ENCODE results near the gene IGSF8.
A peak's percentile ranks its signal among the peaks of the same experiment; 100 is the strongest.

IGSF8 gene

DNA sequence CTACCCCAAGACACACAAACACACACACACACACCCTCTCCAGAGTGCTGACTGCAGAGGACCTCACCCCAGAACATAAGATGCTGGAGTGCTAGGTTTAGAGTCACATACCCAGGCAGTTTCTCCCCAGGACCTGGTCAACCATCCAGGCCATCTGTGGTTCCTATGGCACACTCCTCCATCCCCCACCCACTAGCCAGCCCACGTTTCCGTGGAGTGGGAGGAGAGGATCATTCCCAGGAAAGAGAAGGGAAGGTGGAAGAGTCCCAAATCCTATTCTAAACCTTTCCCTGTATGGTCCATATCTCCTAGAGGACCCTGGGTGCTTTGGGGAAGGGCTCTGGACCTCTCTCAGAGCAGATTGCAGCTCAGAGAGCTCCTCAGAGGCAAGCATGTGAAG lies 15.9 kb downstream of the IGSF8 start:
- no peak for TF ChIP-seq POLR2AphosphoS5 (IDR thresholded peaks at IDR 0.05; ENCODE audit: low read depth, low read length)
- no peak for TF ChIP-seq TAF1 (IDR thresholded peaks at IDR 0.05; ENCODE audit: borderline replicate concordance, low read depth, low read length)
- TF ChIP-seq POLR2A (IDR thresholded peaks at IDR 0.05; ENCODE audit: low read depth, low read length), result no peak
- DNase-seq (ENCODE audit: insufficient read length), result no peak
- FAIRE-seq, result no peak

DNA sequence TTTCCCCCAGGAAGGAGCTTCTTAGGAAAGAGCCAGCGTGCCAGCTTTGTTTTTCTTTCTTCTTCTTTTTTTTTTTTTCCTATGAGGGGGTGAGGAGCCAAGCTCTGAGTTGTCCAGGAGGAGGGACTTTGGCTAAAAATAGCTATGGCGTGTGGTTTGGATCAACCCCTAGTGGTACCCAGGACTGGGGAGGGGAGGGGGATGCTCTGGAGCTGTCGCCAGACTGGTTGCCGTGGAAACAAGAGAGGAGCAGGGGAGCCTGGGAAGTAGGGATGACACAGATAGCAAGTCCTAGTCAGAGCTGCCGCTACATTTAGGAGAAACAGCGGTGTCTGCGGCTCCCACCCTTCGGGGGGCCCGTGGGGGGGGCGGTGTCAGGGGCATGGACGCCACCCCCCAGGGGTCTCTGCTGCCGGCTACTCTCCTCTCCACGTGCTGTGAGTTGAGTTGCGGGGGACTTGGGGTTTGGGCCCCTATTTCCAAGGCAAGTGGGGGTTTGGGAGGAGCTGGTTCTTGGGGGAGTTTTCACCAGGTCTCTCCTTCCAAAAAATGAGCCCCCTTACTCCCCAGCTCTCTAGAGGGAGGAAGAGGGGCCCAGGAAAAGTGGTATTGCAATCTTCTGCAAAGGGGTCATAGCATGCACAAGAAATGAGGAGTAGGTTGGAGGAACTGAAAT lies 17.0 kb downstream of the IGSF8 start, which contains the start of gene KCNJ9:
Gene KCNJ9, plus strand, starts transcription at position 278 of the 676 bp plus-strand sequence. CDS start 2,493 bp downstream, outside the sequence.
- TF ChIP-seq POLR2A (IDR thresholded peaks at IDR 0.05; ENCODE audit: low read depth, low read length), result no peak
- no peak for TF ChIP-seq TAF1 (IDR thresholded peaks at IDR 0.05; ENCODE audit: borderline replicate concordance, low read depth, low read length)
- no peak for TF ChIP-seq POLR2AphosphoS5 (IDR thresholded peaks at IDR 0.05; ENCODE audit: low read depth, low read length)
- no peak for DNase-seq (ENCODE audit: insufficient read length)
- no peak for FAIRE-seq

- TF ChIP-seq POLR2A (IDR thresholded peaks at IDR 0.05; ENCODE audit: low read depth, low read length) (no peak), TAF1 (IDR thresholded peaks at IDR 0.05; ENCODE audit: borderline replicate concordance, low read depth, low read length) (no peak), POLR2AphosphoS5 (IDR thresholded peaks at IDR 0.05; ENCODE audit: low read depth, low read length) (no peak)
- no peak for FAIRE-seq
- DNase-seq (ENCODE audit: insufficient read length), result no peak
Measured at GRCh38 chr1:160080381-160081100, 17.9 kb downstream of the IGSF8 start.

DNA sequence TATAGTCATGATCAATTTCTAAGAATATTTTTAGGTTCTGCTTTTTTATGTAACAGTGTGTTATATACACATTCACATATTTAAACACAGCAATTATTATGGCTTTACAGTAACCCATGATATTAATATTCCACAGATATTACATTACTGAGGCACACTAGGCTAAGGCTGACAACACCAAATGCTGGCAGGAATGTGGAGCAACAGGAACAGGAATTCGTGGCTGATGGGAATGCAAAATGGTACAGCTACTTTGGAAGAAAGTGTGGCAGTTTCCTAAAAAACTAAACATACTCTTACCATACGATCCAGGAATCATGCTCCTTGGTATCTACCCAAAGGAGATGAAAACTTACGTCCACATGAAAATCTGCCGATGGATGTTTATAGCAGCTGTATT lies 19.0 kb downstream of the IGSF8 start:
- DNase-seq (ENCODE audit: insufficient read length) (no peak), FAIRE-seq (no peak)
- TF ChIP-seq POLR2A (IDR thresholded peaks at IDR 0.05; ENCODE audit: low read depth, low read length) (no peak), TAF1 (IDR thresholded peaks at IDR 0.05; ENCODE audit: borderline replicate concordance, low read depth, low read length) (no peak), POLR2AphosphoS5 (IDR thresholded peaks at IDR 0.05; ENCODE audit: low read depth, low read length) (no peak)

DNA sequence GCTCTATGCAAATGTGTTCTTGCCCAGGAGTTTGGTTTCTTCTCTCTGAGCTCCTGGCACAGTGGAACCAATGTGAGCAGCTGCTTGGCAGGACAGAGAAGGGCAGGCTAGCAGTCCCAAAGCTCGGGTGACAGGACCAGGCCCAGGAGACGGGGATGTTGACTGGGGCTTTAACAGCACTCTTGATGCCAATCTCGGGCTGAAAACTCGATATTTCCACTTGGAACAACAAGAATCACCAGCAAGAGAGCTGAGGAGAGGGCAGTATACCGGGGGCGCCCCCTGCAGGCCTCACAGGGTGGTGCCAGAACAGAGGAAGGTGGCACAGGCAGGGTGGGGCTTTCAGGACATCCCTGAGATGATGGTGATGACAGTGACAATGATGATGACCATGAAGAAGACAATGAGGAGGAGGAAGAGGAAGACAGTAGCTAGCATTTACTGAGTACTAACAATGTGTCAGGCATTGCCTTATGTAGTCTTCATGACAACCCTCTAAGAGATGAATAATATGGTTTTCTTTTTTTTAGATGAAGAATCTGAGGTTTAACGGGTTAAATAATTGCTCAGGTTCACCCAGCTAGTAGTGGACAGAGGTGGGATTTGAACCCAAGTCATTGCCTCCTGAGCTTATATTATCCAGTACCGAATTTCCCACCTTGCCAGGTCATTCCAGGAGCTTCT lies 19.8 kb downstream of the IGSF8 start:
- DNase-seq (ENCODE audit: insufficient read length) (peak; percentile 56), FAIRE-seq (no peak)
- TF ChIP-seq POLR2A (IDR thresholded peaks at IDR 0.05; ENCODE audit: low read depth, low read length) (no peak), TAF1 (IDR thresholded peaks at IDR 0.05; ENCODE audit: borderline replicate concordance, low read depth, low read length) (no peak), POLR2AphosphoS5 (IDR thresholded peaks at IDR 0.05; ENCODE audit: low read depth, low read length) (no peak)

GRCh38 chr1:160077486-160077885 lies 20.9 kb downstream of the IGSF8 start:
- FAIRE-seq (no peak), DNase-seq (ENCODE audit: insufficient read length) (no peak)
- TF ChIP-seq POLR2AphosphoS5 (IDR thresholded peaks at IDR 0.05; ENCODE audit: low read depth, low read length), result no peak
- no peak for TF ChIP-seq POLR2A (IDR thresholded peaks at IDR 0.05; ENCODE audit: low read depth, low read length)
- no peak for TF ChIP-seq TAF1 (IDR thresholded peaks at IDR 0.05; ENCODE audit: borderline replicate concordance, low read depth, low read length)

- DNase-seq (ENCODE audit: insufficient read length), result no peak
- no peak for TF ChIP-seq POLR2AphosphoS5 (IDR thresholded peaks at IDR 0.05; ENCODE audit: low read depth, low read length)
- no peak for TF ChIP-seq POLR2A (IDR thresholded peaks at IDR 0.05; ENCODE audit: low read depth, low read length)
- no peak for TF ChIP-seq TAF1 (IDR thresholded peaks at IDR 0.05; ENCODE audit: borderline replicate concordance, low read depth, low read length)
- FAIRE-seq, result no peak
Measured at GRCh38 chr1:160076295-160076694, 22.1 kb downstream of the IGSF8 start.

GRCh38 chr1:160075836-160076235 lies 22.6 kb downstream of the IGSF8 start:
- FAIRE-seq (no peak), DNase-seq (ENCODE audit: insufficient read length) (no peak)
- TF ChIP-seq POLR2AphosphoS5 (IDR thresholded peaks at IDR 0.05; ENCODE audit: low read depth, low read length), result no peak
- TF ChIP-seq TAF1 (IDR thresholded peaks at IDR 0.05; ENCODE audit: borderline replicate concordance, low read depth, low read length), result no peak
- no peak for TF ChIP-seq POLR2A (IDR thresholded peaks at IDR 0.05; ENCODE audit: low read depth, low read length)

DNA sequence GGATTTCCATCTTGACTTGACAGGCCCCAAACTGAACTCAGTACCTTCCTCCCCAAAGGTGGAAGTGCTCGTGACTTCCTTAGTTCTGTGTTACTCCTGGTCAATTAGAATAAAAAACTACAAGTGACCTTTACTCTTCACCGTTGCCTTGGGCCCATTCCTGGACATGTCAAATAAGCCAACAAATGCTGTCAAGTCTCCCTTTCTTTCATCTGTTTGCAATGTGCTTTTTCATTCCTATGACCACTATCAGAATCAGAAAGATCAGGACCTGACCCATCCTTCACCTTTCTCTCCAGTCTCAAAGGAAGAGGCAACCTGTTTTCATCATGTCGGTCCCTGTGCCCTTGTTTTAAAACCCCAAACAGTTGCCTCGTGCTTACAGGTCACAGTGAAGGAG lies 23.6 kb downstream of the IGSF8 start:
- no peak for FAIRE-seq
- no peak for TF ChIP-seq TAF1 (IDR thresholded peaks at IDR 0.05; ENCODE audit: borderline replicate concordance, low read depth, low read length)
- TF ChIP-seq POLR2AphosphoS5 (IDR thresholded peaks at IDR 0.05; ENCODE audit: low read depth, low read length), result no peak
- TF ChIP-seq POLR2A (IDR thresholded peaks at IDR 0.05; ENCODE audit: low read depth, low read length), result no peak
- no peak for DNase-seq (ENCODE audit: insufficient read length)

DNA sequence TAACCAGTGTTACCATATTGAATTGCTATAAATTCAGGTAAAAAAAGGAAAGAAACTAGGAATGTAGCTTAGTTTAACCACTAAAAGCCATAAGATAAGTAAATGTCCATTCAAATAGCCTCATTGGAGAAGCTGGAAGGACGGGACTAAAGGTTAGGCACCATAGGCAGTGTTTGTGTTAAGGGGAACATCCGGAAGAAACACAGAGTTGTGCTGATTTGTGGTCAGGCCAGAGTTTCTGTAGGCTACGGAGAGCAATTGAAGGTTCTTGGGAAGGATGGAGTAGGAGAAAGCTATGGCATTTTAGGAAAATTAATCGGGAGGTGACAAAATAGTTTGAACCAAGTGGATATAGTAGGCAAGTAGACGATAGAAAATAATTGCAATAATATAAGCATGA lies 27.1 kb downstream of the IGSF8 start:
- DNase-seq (ENCODE audit: insufficient read length) (no peak), FAIRE-seq (no peak)
- TF ChIP-seq POLR2AphosphoS5 (IDR thresholded peaks at IDR 0.05; ENCODE audit: low read depth, low read length), result no peak
- TF ChIP-seq TAF1 (IDR thresholded peaks at IDR 0.05; ENCODE audit: borderline replicate concordance, low read depth, low read length), result no peak
- TF ChIP-seq POLR2A (IDR thresholded peaks at IDR 0.05; ENCODE audit: low read depth, low read length), result no peak

All from GM12892 (cell line).